ENCODE results near the gene WDFY4.

DNA sequence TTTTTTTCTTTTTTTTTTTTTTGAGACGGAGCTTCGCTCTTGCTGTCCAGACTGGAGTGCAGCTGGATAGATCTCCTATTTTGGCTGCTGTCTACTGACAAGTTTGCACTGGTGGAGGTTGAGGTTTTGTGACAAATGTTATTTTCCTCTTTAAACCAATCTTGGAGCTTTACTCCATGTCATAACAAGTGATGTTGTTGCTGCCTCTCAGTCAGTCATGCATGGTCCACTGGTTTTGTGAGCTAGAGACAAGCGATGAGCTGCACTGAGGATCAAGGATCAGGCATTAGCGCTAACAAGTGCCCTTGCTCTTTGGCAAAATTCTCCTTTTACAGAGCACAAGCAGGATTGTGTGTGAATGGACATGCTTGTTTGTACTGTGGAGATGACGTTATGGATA, 805 bp upstream of the WDFY4 start:
- TF ChIP-seq EZH2 (IDR thresholded peaks at IDR 0.05; ENCODE audit: low read length, missing control alignments) (no peak), CTCF (conservative IDR thresholded peaks at IDR 0.05 in 1 of 2, IDR thresholded peaks at IDR 0.05 in 1 of 2; ENCODE audit: low read depth in 1 of 2, low read length in 2 of 2) (no peak)
